IMR-90 (cell line): Measurements from ENCODE around the gene SSTR4. TPM values are rescaled to one million over a fixed set of nuclear protein-coding genes. Genes with fewer than 3 reads are reported as not detected.

ENCODE experiments used
- ATAC-seq: fragments of 200-7000 bp; cut with Tn5 transposase; 2 replicates; pipeline ENCODE4 v1.9.1; 2020; ENCODE audit warnings: low read depth, mild to moderate bottlenecking, moderate library complexity
- BruUV-seq: library from RNA; stranded (reverse); fragments of 400-500 nt; replicated peaks from 2 replicates; lab custom pipeline; 2021; lab: Mats Ljungman, UMichigan
- CTCF ChIA-PET: fragments of 300-600 bp; formaldehyde crosslinking; extraction: SDS; loops from one replicate; lab custom pipeline; 2021; ENCODE audit warnings: antibody characterized with exemption; lab: Yijun Ruan, JAX
- POLR2A ChIA-PET: fragments of 300-600 bp; sonication (Branson Sonifier 250); formaldehyde crosslinking; loops from one replicate; lab custom pipeline; 2022; ENCODE audit warnings: antibody characterized with exemption; ENCODE audit not compliant: unreplicated experiment; lab: Charles Lee
- DNase-seq: peaks from one replicate; pipeline ENCODE4 v3.0.0; 2013
- H2AFZ ChIP-seq: replicated peaks from 2 replicates; pipeline ENCODE3; 2013; ENCODE audit warnings: low read length, mild to moderate bottlenecking; ENCODE audit not compliant: poor library complexity
- H2AK5ac ChIP-seq: 2 replicates; pipeline ENCODE4 v1.6.1; 2013; ENCODE audit warnings: low read depth, low read length, inconsistent platforms
- H2AK9ac ChIP-seq: replicated peaks from 2 replicates; pipeline ENCODE3; 2013; ENCODE audit warnings: mild to moderate bottlenecking, low read depth, low read length, moderate library complexity; ENCODE audit not compliant: poor library complexity
- H2BK120ac ChIP-seq: 2 replicates; pipeline ENCODE4 v1.6.1; 2013; ENCODE audit warnings: low read depth, low read length, inconsistent platforms
- H2BK15ac ChIP-seq: 3 replicates; pipeline ENCODE4 v1.6.1; 2013; ENCODE audit warnings: low read depth, low read length, inconsistent platforms
- H2BK20ac ChIP-seq: 2 replicates; pipeline ENCODE4 v1.6.1; 2013; ENCODE audit warnings: low read depth, mild to moderate bottlenecking, inconsistent platforms, low read length, moderate library complexity
- H2BK5ac ChIP-seq: 2 replicates; pipeline ENCODE4 v1.6.1; 2013; ENCODE audit warnings: mild to moderate bottlenecking, low read depth, low read length, inconsistent platforms; ENCODE audit not compliant: poor library complexity, severe bottlenecking
- H3K14ac ChIP-seq: replicated peaks from 2 replicates; pipeline ENCODE4 v1.6.1; 2013; ENCODE audit warnings: low read depth, low read length, inconsistent platforms
- H3K18ac ChIP-seq: 2 replicates; pipeline ENCODE4 v1.6.1; 2013; ENCODE audit warnings: low read depth, low read length, control low read depth
- H3K23ac ChIP-seq: 2 replicates; pipeline ENCODE4 v1.6.1; 2013; ENCODE audit warnings: low read depth, low read length, inconsistent platforms
- H3K27ac ChIP-seq: 2 replicates; pipeline ENCODE4 v1.5.1; 2013; ENCODE audit warnings: mild to moderate bottlenecking, control low read depth, low read length; ENCODE audit not compliant: insufficient read depth
- H3K27me3 ChIP-seq: 2 replicates; pipeline ENCODE4 v1.6.1; 2013; ENCODE audit warnings: low read length; ENCODE audit not compliant: control insufficient read depth, insufficient read depth
- H3K36me3 ChIP-seq: 2 replicates; pipeline ENCODE4 v1.6.1; 2013; ENCODE audit warnings: low read length, mixed read lengths; ENCODE audit not compliant: control insufficient read depth, insufficient read depth
- H3K4ac ChIP-seq: 2 replicates; pipeline ENCODE4 v1.6.1; 2013; ENCODE audit warnings: low read depth, low read length, inconsistent platforms
- H3K4me1 ChIP-seq: 2 replicates; pipeline ENCODE4 v1.6.1; 2013; ENCODE audit warnings: low read length, mixed read lengths; ENCODE audit not compliant: control insufficient read depth, insufficient read depth
- H3K4me2 ChIP-seq: 2 replicates; pipeline ENCODE4 v1.6.1; 2013; ENCODE audit warnings: low read depth, mild to moderate bottlenecking, control low read depth, low read length, moderate library complexity
- H3K4me3 ChIP-seq: 2 replicates; pipeline ENCODE4 v1.5.1; 2013; ENCODE audit warnings: low read depth, mild to moderate bottlenecking, control low read depth, low read length, moderate library complexity; ENCODE audit not compliant: insufficient read depth
- H3K56ac ChIP-seq: 2 replicates; pipeline ENCODE4 v1.6.1; 2013; ENCODE audit warnings: low read length, inconsistent platforms; ENCODE audit not compliant: insufficient read depth; ENCODE audit errors: extremely low read depth
- H3K79me1 ChIP-seq, 2 experiments: 2 replicates each; pipeline ENCODE4 v1.6.1; 2013; ENCODE audit warnings: low read length in 2 of 2, inconsistent platforms in 1 of 2, low read depth in 1 of 2
- H3K9ac ChIP-seq: 2 replicates; pipeline ENCODE4 v1.6.1; 2013; ENCODE audit warnings: low read depth, low read length, control low read depth
- H3K9me1 ChIP-seq: 2 replicates; pipeline ENCODE4 v1.6.1; 2013; ENCODE audit warnings: low read length, inconsistent platforms; ENCODE audit not compliant: insufficient read depth
- H3K9me3 ChIP-seq: 2 replicates; pipeline ENCODE4 v1.6.1; 2013; ENCODE audit warnings: low read length; ENCODE audit not compliant: control insufficient read depth, insufficient read depth
- H4K20me1 ChIP-seq: 2 replicates; pipeline ENCODE4 v1.6.1; 2013; ENCODE audit warnings: low read length, inconsistent platforms; ENCODE audit not compliant: insufficient read depth
- H4K5ac ChIP-seq: 2 replicates; pipeline ENCODE4 v1.6.1; 2013; ENCODE audit warnings: mild to moderate bottlenecking, low read depth, low read length, control low read depth
- H4K8ac ChIP-seq, 2 experiments: 2 replicates each; pipeline ENCODE4 v1.6.1; 2013; ENCODE audit warnings: low read depth in 2 of 2, low read length in 2 of 2, control low read depth in 1 of 2, inconsistent platforms in 1 of 2
- H4K91ac ChIP-seq: 2 replicates; pipeline ENCODE4 v1.6.1; 2013; ENCODE audit warnings: low read depth, low read length, inconsistent platforms; ENCODE audit not compliant: insufficient read depth
- CEBPB ChIP-seq: IDR thresholded peaks from 2 replicates; pipeline ENCODE4 v1.6.1; 2012; ENCODE audit warnings: low read depth, low read length, improper control_type of control experiment
- CTCF ChIP-seq: conservative IDR thresholded peaks from 2 replicates; pipeline ENCODE4 v1.5.1; 2012; ENCODE audit warnings: mild to moderate bottlenecking, low read depth, low read length, improper control_type of control experiment
- ELK1 ChIP-seq: fragments of 150-350 bp; IDR thresholded peaks from 2 replicates; pipeline ENCODE4 v1.6.1; 2016; ENCODE audit warnings: low read depth, mild to moderate bottlenecking, low read length, moderate library complexity, borderline replicate concordance
- FOS ChIP-seq: fragments of 150-350 bp; IDR thresholded peaks from 2 replicates; pipeline ENCODE4 v1.6.1; 2016; ENCODE audit warnings: low read depth, low read length
- MAFK ChIP-seq: IDR thresholded peaks from 2 replicates; pipeline ENCODE4 v1.6.1; 2012; ENCODE audit warnings: low read depth, low read length, improper control_type of control experiment
- POLR2A ChIP-seq: IDR thresholded peaks from 2 replicates; pipeline ENCODE4 v1.6.1; 2012; ENCODE audit warnings: mild to moderate bottlenecking, low read depth, low read length
- RFX5 ChIP-seq: IDR thresholded peaks from 2 replicates; pipeline ENCODE4 v1.8.0; 2012; ENCODE audit warnings: low read depth, mild to moderate bottlenecking, low read length, moderate library complexity
- SMC3 ChIP-seq: fragments of 150-350 bp; IDR thresholded peaks from 2 replicates; pipeline ENCODE4 v1.6.1; 2016; ENCODE audit warnings: low read depth, mild to moderate bottlenecking, antibody characterized with exemption, low read length, moderate library complexity
- WGBS, 2 experiments: methylation state at CpG; one replicate each; pipeline versions ENCODE4 v1.1.5 to v1.1.7; 2013; ENCODE audit warnings: missing lambda C conversion rate in 2 of 2; ENCODE audit not compliant: insufficient read length in 1 of 2; ENCODE audit errors: extremely low coverage in 2 of 2; 5-methylcytosine and 5-hydroxymethylcytosine counted together
- dilution Hi-C: fragments of 300-500 bp; cut with HindIII; formaldehyde crosslinking; loops from one replicate; pipeline ENCODE4 v1.14.3; 2018; ENCODE audit warnings: low sequenced_read_pairs; ENCODE audit not compliant: unreplicated experiment
- in situ Hi-C: fragments of 300-500 bp; cut with MboI; formaldehyde crosslinking; loops from 3 replicates; pipeline ENCODE4 v1.14.3; 2019; ENCODE audit warnings: low sequenced_read_pairs, inconsistent platforms, mixed read lengths
- intact Hi-C: fragments of 100-400 bp; cut with micrococcal nuclease; formaldehyde crosslinking; loops from 2 replicates; pipeline ENCODE4 v1.10.0; 2022
- polyA plus RNA-seq, 3 experiments: library from polyadenylated mRNA; depleted of rRNA; stranded (reverse); fragments of >200 nt; gene quantifications; 2 replicates each; pipeline ENCODE4 v1.2.3, GENCODE V29; 2012; ENCODE audit warnings: low replicate concordance in 1 of 3
- total RNA-seq: library from RNA; depleted of rRNA; stranded (reverse); fragments of >200 nt; gene quantifications from 2 replicates; pipeline ENCODE4 v1.2.3, GENCODE V29; 2012

SSTR4 gene
- total and polyA plus RNA-seq, 2 of the 4 experiments (the other 2 are of a cell fraction) = not detected

GRCh38 chr20:23060629-23061028 lies 25.5 kb downstream of the SSTR4 start:
- Histone ChIP-seq H4K8ac (no peak overlapping the region), H3K27ac (no peak overlapping the region), H2AK9ac (no peak overlapping the region), H3K9me3 (no peaks in the 10 kb centered on the region), H3K4ac (no peak overlapping the region), H3K79me1 (no peaks in the 10 kb centered on the region), H2BK15ac (no peak overlapping the region), H3K4me3 (no peak overlapping the region), H3K56ac (no peak overlapping the region), H3K14ac (no peak overlapping the region), H3K18ac (no peak overlapping the region), H3K4me1 (peaks cover 10% of the 10 kb centered on the region; the same call in 1 of the 2 replicates), H4K5ac (no peak overlapping the region), H2BK20ac (no peak overlapping the region), H2BK120ac (no peak overlapping the region), H2AFZ (no peak overlapping the region), H2AK5ac (no peak overlapping the region), H2BK5ac (no peak overlapping the region), H3K27me3 (peaks cover 20% of the 10 kb centered on the region), H3K4me2 (no peak overlapping the region), H3K9ac (no peak overlapping the region), H3K23ac (no peak overlapping the region), H3K9me1 (0 out of 2 replicates have a peak, but pooled peaks cover 2% of the 10 kb centered on the region), H4K20me1 (no peaks in the 10 kb centered on the region), H4K91ac (no peak overlapping the region), H3K36me3 (no peaks in the 10 kb centered on the region)
- in situ Hi-C loops = no loop called here
- no CpG with 5 or more reads among the region's 4 CpGs for WGBS, 2 experiments
- no TSS peak for BruUV-seq
- TF ChIP-seq POLR2A = no peak
- no peak for TF ChIP-seq MAFK
- TF ChIP-seq CTCF = no peak
- TF ChIP-seq SMC3 = no peak
- no peak for TF ChIP-seq ELK1
- no peak for TF ChIP-seq CEBPB
- TF ChIP-seq FOS = no peak
- TF ChIP-seq RFX5 = no peak
- DNase-seq = no peak
- POLR2A ChIA-PET = no interaction called here
- CTCF ChIA-PET = no interaction called here
- dilution Hi-C loops = no loop called here
- intact Hi-C loops = loop anchor here (5.0 kb wide), 1 partner anchor 177 kb away; no protein-coding TSS in a partner anchor
- ATAC-seq = no peak
